HG03457 (cell line): ENCODE data around the gene UNC13A.

Experiments
- ATAC-seq: cut with Tn5 transposase; IDR thresholded peaks from one replicate; pipeline ENCODE4 v1.9.1; 2021; ENCODE audit warnings: moderate number of reproducible peaks; ENCODE audit not compliant: unreplicated experiment

UNC13A gene

DNA sequence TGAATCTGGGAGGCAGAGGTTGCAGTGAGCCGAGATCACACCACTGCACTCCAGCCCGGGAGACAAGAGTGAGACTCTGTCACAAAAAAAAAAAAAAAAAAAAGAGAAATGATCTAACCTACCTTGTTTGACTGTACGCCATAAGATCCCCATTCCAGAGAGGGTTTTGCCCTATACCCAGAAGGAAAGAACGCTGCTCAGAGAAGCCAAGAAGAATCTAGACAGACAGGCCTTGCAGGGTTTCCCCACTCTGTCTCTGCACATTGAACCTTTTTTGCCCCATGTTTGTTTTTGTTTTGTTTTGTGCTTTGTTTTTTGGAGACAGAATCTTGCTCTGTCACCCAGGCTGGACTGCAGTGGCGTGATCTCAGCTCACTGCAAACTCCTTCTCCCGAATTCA is 23.7 kb upstream of the UNC13A start:
- no peak for ATAC-seq

DNA sequence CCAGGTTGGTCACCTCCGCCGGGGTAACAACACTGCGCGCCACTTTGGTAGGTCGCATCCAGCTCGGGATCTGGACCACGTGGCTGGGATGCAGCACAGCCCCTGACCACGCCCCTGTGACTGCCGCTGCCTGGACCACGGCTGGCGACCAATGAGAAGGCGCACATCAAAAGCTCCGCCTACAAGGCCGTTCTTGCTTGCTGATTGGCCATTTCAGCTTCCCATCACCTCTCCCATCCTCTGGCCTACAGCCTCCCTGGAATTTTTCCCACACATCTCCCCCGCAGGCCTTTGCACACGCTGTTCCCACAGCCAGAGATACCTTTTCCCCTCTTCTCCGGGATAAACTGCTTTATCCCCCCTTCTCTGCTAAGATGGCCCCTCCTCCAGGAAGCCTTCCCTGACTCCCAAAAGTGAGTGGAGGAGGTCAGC is 18.6 kb upstream of the UNC13A start:
- ATAC-seq, result no peak

DNA sequence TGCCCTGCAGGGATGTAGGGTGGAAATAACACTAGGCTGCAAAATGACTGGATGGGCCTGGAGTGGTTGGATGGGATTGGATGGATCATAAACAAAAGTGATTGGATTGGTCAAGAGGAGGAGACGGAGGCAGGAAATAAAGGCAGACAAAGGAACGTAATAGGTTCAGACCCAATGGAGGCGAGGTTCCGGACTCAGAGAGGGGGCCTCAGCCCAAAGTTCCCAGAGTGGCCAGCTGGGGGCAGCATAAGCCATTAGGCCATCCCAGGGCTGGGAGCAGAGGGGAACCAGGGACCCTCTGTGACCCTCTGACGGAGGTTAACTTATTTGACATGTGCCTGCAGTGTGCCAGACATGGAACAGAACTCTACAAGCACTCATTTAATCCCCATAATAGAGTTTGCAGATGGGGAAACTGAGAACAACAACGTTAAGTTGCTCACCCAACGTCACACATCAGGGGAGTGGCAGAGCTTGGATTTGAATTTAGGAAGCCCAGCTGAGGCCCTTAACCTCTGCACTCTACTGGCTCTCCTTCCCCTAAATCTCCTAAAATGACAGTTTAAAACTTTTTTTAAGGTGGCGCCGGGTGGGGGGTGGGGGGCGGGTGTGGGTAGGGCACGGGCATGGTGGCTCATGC is 15.8 kb upstream of the UNC13A start:
- no peak for ATAC-seq

GRCh38 chr19:17695198-17695597 is 7.0 kb upstream of the UNC13A start:
- no peak for ATAC-seq

GRCh38 chr19:17692566-17692965 is 4.4 kb upstream of the UNC13A start:
- ATAC-seq, result no peak

DNA sequence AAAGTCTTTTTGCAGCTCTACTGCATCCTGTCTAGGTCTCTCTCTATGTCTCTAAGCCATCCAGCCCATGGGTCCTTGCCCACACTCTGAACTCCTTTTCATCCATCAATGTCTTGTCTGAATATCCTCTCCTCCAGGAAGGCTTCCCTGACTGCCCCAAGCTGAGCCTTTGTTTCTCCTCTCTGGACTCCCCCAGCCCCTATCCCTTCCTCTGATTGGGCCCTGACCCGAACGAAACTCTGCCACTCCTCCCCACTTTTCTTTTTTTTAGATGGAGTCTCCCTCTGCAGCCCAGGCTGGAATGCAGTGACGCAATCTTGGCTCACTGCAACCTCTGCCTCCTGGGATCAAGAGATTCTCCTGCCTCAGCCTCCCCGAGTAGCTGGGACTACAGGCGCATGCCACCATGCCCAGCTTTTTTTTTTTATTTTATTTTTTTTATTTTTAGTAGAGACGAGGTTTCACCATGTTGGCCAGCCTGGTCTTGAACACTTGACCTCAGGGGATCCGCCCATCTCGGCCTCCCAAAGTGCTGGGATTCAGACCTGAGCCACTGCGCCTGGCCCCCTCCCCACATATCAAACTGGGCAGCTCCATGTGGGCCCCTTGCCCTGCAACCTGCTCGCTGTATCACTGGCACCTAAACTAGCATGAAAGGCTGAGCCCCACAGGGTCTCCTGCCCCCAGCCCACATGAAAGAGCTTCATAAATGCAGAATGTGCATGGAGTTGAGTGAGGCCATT is 870 bp upstream of the UNC13A start:
- no peak for ATAC-seq

DNA sequence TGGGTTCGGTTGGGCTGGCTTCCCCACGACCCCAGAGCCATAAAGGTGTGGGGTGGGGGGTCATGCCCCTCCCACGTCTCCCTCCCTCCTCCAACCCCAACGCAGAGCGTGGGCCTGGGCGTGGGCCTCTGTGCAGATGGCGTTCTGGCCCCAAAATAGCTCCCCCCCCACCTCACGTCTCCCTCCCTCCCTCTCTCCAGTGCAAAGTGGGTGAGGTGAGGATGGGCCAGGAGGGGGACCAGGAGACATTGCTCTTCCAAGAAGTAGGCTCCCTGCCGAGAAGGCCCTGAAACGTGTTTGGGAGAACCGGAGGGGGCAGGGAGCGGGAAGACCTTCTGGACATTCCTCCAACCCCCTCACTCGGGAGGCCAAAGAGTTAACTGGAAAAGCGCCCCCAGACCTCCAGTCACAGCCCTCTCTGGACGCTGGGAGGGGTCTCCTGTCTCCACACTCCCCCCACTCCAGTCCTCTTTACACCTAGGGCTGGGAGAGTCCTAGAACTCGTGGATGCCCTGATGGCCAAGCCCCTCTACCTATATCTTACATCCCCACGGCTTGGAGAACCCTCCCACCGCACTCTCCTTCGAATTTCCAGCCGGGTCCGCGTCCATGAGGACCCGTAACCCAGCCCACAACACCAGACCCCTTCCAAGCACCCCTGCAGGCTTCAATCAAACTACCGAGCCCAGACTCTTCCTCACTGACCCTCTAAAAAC is 855 bp downstream of the UNC13A start:
- no peak for ATAC-seq

GRCh38 chr19:17686592-17687024 is 1.5 kb downstream of the UNC13A start:
- ATAC-seq, result no peak

GRCh38 chr19:17686023-17686521 is 2.1 kb downstream of the UNC13A start:
- ATAC-seq, result no peak

DNA sequence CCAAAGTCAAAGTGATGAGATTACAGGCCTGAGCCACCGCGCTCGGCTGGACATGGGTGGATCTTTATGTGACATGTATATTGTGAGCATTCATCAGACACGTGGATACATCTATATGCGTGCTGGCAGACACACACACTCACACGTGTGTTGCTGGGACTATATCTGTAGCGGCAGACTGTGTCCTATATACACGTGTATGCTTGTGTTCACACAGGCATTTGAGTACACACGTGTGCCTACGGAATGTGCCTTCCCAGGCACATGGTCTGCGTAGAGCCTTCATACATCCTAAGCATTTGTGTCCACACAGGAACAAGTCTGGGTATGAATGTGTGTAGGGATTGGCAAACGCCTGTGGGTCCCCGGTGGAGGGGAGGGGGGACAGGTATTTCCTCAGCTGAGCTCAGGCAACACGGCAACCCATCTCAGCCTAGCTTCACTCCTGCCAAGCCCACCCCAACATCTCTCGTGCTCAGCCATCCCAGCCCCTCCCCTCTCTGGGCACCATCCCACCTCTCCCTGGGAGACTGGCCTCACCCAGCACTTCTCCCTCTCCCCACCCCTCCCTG is 2.6 kb downstream of the UNC13A start:
- no peak for ATAC-seq

- no peak for ATAC-seq
These were observed 3.9 kb downstream of the UNC13A start for GRCh38 chr19:17684256-17684655.

GRCh38 chr19:17683078-17683477 is 5.1 kb downstream of the UNC13A start:
- no peak for ATAC-seq

DNA sequence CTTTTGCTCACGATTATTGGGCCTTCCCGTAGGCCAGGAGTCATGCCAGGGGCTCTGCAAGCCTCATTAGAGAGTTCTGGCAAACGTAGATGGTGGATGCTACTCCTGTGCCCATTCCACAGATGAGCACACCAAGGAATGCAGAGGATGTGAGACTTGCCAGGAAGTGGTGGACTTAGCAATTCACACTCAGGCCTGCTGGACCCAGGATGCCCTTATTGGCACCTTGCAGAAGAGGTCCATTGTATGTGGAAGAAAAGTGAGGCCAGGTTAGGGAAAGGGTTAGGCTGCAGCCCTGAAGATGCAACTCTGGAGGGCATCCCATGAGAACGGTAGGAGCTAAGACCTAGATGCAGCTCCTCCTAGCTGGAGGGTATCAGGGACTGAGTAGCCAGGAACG is 5.9 kb downstream of the UNC13A start:
- no peak for ATAC-seq

DNA sequence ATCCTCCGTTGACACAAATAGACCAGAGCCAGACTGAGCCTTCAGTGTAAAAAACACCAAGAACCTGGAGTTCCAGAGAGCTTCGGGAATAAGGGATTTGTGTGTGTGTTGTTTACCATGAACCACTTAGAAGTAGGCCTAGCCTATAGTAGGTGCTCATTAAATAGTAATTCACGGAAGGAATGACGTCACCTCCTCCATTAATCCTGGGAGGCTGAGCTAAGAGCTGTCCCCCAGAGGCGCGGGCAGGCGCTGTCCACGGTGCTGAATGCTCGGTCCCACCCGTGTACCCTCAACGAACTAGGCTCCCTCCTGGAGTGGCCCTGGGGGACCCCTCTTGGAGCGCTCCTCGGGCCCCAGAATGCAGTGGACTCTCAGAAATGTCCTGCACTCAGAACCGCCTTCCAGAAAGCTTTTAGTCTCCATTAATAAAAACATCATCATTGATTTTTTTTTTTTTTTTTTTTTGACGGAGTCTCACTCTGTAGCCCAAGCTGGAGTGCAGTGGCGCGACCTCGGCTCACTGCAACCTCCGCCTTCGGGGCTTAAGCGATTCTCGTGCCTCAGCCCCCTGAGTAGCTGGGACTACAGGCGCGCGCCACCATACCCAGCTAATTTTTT is 6.5 kb downstream of the UNC13A start:
- ATAC-seq, result no peak

- ATAC-seq, result no peak
These were observed 7.9 kb downstream of the UNC13A start for GRCh38 chr19:17680230-17680722.

- no peak for ATAC-seq
These were observed 8.5 kb downstream of the UNC13A start for GRCh38 chr19:17679526-17680229.

GRCh38 chr19:17678836-17679235 is 9.3 kb downstream of the UNC13A start:
- ATAC-seq, result no peak

GRCh38 chr19:17677002-17677401 is 11.2 kb downstream of the UNC13A start:
- ATAC-seq, result no peak

GRCh38 chr19:17676295-17676694 is 11.9 kb downstream of the UNC13A start:
- ATAC-seq, result no peak
